Panc1 (cell line): ENCODE data around the gene DHCR7.

ENCODE experiments used
- POLR2AphosphoS5 ChIP-seq: IDR thresholded peaks from 2 replicates; pipeline ENCODE4 v1.6.1; 2012; ENCODE audit warnings: mild to moderate bottlenecking, low read depth, low read length, moderate library complexity
- TCF7L2 ChIP-seq: IDR thresholded peaks from 2 replicates; pipeline ENCODE4 v1.6.1; 2011; ENCODE audit warnings: mild to moderate bottlenecking, low read depth, low read length, inconsistent platforms
- TF ChIP-seq, protein P1 (sequence below), 2 experiments: IDR thresholded peaks; 2 replicates each; pipeline ENCODE4 v1.6.1; 2011 to 2012; ENCODE audit warnings: low read depth in 2 of 2, control low read depth in 1 of 2, low read length in 1 of 2, mild to moderate bottlenecking in 1 of 2, moderate library complexity in 1 of 2; ENCODE audit not compliant: insufficient read depth in 1 of 2
- TF ChIP-seq, protein P2 (sequence below): fragments of 450-650 bp; IDR thresholded peaks from 2 replicates; pipeline ENCODE4 v1.5.1; 2017; ENCODE audit warnings: mild to moderate bottlenecking

DNA sequence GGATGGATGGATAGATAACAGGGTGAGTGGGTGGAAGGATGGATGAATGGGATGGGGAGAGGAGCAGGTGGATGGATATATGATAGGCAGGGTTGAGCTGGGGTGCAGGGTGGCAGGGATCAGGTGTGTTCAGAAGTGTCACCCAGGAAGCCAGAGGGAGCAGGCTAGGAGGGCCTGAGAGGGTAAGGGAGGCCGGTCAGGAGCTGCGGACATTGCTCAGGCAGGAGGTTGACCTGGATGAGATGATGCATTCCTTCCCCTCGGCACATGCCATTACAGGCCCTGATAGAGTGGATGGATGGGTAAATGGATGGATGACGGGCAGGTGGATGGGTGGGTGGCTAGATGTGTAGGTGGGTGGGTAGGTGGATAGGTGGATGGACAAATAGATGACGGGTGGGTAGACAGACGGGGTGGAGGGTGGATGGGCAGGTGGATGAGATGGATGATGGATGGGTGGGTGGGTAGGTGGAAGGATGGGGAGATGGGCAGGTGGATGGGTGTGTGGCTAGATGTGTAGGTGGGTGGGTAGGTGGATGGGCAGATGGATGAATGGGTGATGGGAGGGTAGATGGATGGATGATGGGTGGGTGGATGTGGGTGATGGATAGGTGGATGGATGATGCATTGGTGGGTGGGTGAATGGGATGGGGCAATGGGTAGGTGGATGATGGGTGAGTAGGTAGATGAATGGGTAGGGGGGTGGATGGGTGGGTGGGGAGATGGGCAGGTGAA, 8.0 kb downstream of the DHCR7 start:
- TF ChIP-seq TCF7L2: no peak
- TF ChIP-seq POLR2AphosphoS5: no peak
- TF ChIP-seq, protein P1, sequence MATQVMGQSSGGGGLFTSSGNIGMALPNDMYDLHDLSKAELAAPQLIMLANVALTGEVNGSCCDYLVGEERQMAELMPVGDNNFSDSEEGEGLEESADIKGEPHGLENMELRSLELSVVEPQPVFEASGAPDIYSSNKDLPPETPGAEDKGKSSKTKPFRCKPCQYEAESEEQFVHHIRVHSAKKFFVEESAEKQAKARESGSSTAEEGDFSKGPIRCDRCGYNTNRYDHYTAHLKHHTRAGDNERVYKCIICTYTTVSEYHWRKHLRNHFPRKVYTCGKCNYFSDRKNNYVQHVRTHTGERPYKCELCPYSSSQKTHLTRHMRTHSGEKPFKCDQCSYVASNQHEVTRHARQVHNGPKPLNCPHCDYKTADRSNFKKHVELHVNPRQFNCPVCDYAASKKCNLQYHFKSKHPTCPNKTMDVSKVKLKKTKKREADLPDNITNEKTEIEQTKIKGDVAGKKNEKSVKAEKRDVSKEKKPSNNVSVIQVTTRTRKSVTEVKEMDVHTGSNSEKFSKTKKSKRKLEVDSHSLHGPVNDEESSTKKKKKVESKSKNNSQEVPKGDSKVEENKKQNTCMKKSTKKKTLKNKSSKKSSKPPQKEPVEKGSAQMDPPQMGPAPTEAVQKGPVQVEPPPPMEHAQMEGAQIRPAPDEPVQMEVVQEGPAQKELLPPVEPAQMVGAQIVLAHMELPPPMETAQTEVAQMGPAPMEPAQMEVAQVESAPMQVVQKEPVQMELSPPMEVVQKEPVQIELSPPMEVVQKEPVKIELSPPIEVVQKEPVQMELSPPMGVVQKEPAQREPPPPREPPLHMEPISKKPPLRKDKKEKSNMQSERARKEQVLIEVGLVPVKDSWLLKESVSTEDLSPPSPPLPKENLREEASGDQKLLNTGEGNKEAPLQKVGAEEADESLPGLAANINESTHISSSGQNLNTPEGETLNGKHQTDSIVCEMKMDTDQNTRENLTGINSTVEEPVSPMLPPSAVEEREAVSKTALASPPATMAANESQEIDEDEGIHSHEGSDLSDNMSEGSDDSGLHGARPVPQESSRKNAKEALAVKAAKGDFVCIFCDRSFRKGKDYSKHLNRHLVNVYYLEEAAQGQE (IDR thresholded peaks at IDR 0.05; ENCODE audit: insufficient read depth in 1 of 2, low read depth in 2 of 2, low read length in 1 of 2): no peak
- TF ChIP-seq, protein P2, sequence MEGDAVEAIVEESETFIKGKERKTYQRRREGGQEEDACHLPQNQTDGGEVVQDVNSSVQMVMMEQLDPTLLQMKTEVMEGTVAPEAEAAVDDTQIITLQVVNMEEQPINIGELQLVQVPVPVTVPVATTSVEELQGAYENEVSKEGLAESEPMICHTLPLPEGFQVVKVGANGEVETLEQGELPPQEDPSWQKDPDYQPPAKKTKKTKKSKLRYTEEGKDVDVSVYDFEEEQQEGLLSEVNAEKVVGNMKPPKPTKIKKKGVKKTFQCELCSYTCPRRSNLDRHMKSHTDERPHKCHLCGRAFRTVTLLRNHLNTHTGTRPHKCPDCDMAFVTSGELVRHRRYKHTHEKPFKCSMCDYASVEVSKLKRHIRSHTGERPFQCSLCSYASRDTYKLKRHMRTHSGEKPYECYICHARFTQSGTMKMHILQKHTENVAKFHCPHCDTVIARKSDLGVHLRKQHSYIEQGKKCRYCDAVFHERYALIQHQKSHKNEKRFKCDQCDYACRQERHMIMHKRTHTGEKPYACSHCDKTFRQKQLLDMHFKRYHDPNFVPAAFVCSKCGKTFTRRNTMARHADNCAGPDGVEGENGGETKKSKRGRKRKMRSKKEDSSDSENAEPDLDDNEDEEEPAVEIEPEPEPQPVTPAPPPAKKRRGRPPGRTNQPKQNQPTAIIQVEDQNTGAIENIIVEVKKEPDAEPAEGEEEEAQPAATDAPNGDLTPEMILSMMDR: no peak
